Muscle layer of duodenum (tissue), 2 donors: ENCODE data around the gene CCR7.
"Not testable (repeated sequence)": the region's sequence is repeated elsewhere in the genome, so short reads cannot be mapped to it uniquely, and the experiment has no call there.

Experiments used
- H3K27ac ChIP-seq: one replicate; pipeline ENCODE4 v1.7.0; 2013; ENCODE audit warnings: mild to moderate bottlenecking, low read length
- H3K27me3 ChIP-seq: one replicate; pipeline ENCODE4 v1.7.0; 2013; ENCODE audit warnings: low read depth, mild to moderate bottlenecking, control low read depth, low read length
- H3K36me3 ChIP-seq, 2 donors: one replicate each; pipeline ENCODE4 v1.7.0; 2013; ENCODE audit warnings: low read length in 2 of 2, control low read depth in 1 of 2, mild to moderate bottlenecking in 1 of 2; ENCODE audit not compliant: insufficient read depth in 2 of 2, control insufficient read depth in 1 of 2
- H3K4me1 ChIP-seq, 2 donors: one replicate each; pipeline ENCODE4 v1.7.0; 2013; ENCODE audit warnings: low read length in 2 of 2, mild to moderate bottlenecking in 2 of 2, control low read depth in 1 of 2, moderate library complexity in 1 of 2; ENCODE audit not compliant: insufficient read depth in 2 of 2, control insufficient read depth in 1 of 2
- H3K4me3 ChIP-seq, 2 donors: one replicate each; pipeline ENCODE4 v1.7.0; 2013; ENCODE audit warnings: low read length in 2 of 2, low read depth in 1 of 2, mild to moderate bottlenecking in 1 of 2
- H3K9me3 ChIP-seq, 2 donors: one replicate each; pipeline ENCODE4 v1.7.0; 2013; ENCODE audit warnings: low read length in 2 of 2, control low read depth in 1 of 2, mild to moderate bottlenecking in 1 of 2; ENCODE audit not compliant: control insufficient read depth in 1 of 2
- donor health status: healthy.

CCR7 gene

GRCh38 chr17:40590742-40591141 is 25.5 kb upstream of the CCR7 start:
- H3K27me3 ChIP-seq: no peaks in the 10 kb centered on the region
- no peak overlapping the region for H3K27ac ChIP-seq
- H3K4me3 ChIP-seq: no peak overlapping the region

GRCh38 chr17:40588552-40588951 is 23.3 kb upstream of the CCR7 start:
- no peaks in the 10 kb centered on the region for H3K36me3 ChIP-seq
- no peaks in the 10 kb centered on the region for H3K27me3 ChIP-seq
- peaks cover 0 to 2% of the 10 kb centered on the region in 2 donors for H3K9me3 ChIP-seq
- no peaks in the 10 kb centered on the region for H3K4me1 ChIP-seq
- no peak overlapping the region for H3K27ac ChIP-seq
- H3K4me3 ChIP-seq: no peak overlapping the region

More at GRCh38 chr17:40590742-40591141, 25.5 kb upstream of the CCR7 start:
- H3K4me1 ChIP-seq: no peaks in the 10 kb centered on the region
- H3K36me3 ChIP-seq: no peaks in the 10 kb centered on the region
- H3K9me3 ChIP-seq: peaks cover 0 to 2% of the 10 kb centered on the region in 2 donors

- H3K36me3 ChIP-seq, H3K4me1 ChIP-seq: not testable (repeated sequence)
Measured at GRCh38 chr17:40586264-40586663, 21.0 kb upstream of the CCR7 start.

GRCh38 chr17:40584950-40585349 is 19.7 kb upstream of the CCR7 start:
- H3K4me3 ChIP-seq, H3K9me3 ChIP-seq, H3K27ac ChIP-seq, H3K27me3 ChIP-seq, H3K4me1 ChIP-seq, H3K36me3 ChIP-seq: not testable (repeated sequence)

More at GRCh38 chr17:40586264-40586663, 21.0 kb upstream of the CCR7 start:
- not testable (repeated sequence) for H3K9me3 ChIP-seq, H3K4me3 ChIP-seq, H3K27me3 ChIP-seq, H3K27ac ChIP-seq

- H3K4me1 ChIP-seq: no peaks in the 10 kb centered on the region
- H3K27ac ChIP-seq: no peak overlapping the region
- no peak overlapping the region for H3K4me3 ChIP-seq
- H3K27me3 ChIP-seq: no peaks in the 10 kb centered on the region
- no peaks in the 10 kb centered on the region for H3K36me3 ChIP-seq
- peaks cover 0 to 2% of the 10 kb centered on the region in 2 donors for H3K9me3 ChIP-seq
Measured at GRCh38 chr17:40582328-40582901, 17.1 kb upstream of the CCR7 start.

GRCh38 chr17:40580140-40580539 is 14.9 kb upstream of the CCR7 start:
- Histone ChIP-seq H3K9me3 (no peaks in the 10 kb centered on the region), H3K27me3 (no peaks in the 10 kb centered on the region), H3K36me3 (no peaks in the 10 kb centered on the region), H3K4me3 (no peak overlapping the region), H3K27ac (no peak overlapping the region), H3K4me1 (no peaks in the 10 kb centered on the region)

- no peaks in the 10 kb centered on the region for H3K27me3 ChIP-seq
- H3K36me3 ChIP-seq: no peaks in the 10 kb centered on the region
- H3K9me3 ChIP-seq: no peaks in the 10 kb centered on the region
- H3K27ac ChIP-seq: no peak overlapping the region
- no peak overlapping the region for H3K4me3 ChIP-seq
- H3K4me1 ChIP-seq: no peaks in the 10 kb centered on the region
Measured at GRCh38 chr17:40579471-40579870, 14.2 kb upstream of the CCR7 start.

- Histone ChIP-seq H3K27ac (no peak overlapping the region), H3K4me3 (no peak overlapping the region), H3K9me3 (peaks cover 0 to 6% of the 10 kb centered on the region in 2 donors), H3K4me1 (no peaks in the 10 kb centered on the region), H3K27me3 (no peaks in the 10 kb centered on the region), H3K36me3 (no peaks in the 10 kb centered on the region)
Measured at GRCh38 chr17:40577611-40578065, 12.4 kb upstream of the CCR7 start.

GRCh38 chr17:40576113-40576740 is 11.0 kb upstream of the CCR7 start:
- H3K4me1 ChIP-seq: no peaks in the 10 kb centered on the region
- no peaks in the 10 kb centered on the region for H3K36me3 ChIP-seq
- H3K27me3 ChIP-seq: no peaks in the 10 kb centered on the region
- no peak overlapping the region for H3K27ac ChIP-seq
- no peak overlapping the region for H3K4me3 ChIP-seq
- H3K9me3 ChIP-seq: peaks cover 0 to 6% of the 10 kb centered on the region in 2 donors

- H3K9me3 ChIP-seq: peaks cover 0 to 6% of the 10 kb centered on the region in 2 donors
- no peaks in the 10 kb centered on the region for H3K4me1 ChIP-seq
Measured at GRCh38 chr17:40574292-40574691, 9.0 kb upstream of the CCR7 start.

GRCh38 chr17:40572245-40572993 is 7.1 kb upstream of the CCR7 start:
- H3K36me3 ChIP-seq, H3K27me3 ChIP-seq, H3K4me1 ChIP-seq, H3K27ac ChIP-seq, H3K9me3 ChIP-seq, H3K4me3 ChIP-seq: not testable (repeated sequence)

More at GRCh38 chr17:40574292-40574691, 9.0 kb upstream of the CCR7 start:
- Histone ChIP-seq H3K36me3 (no peaks in the 10 kb centered on the region), H3K27ac (no peak overlapping the region), H3K27me3 (no peaks in the 10 kb centered on the region), H3K4me3 (no peak overlapping the region)
